Calu3 (cell line): ENCODE results near the gene PPBP. TPM values are rescaled to one million over a fixed set of nuclear protein-coding genes. Genes with fewer than 3 reads are reported as not detected.
A peak's percentile ranks its signal among the peaks of the same experiment; 100 is the strongest.

Experiments used
- BruUV-seq: library from RNA; stranded (reverse); fragments of 400-500 nt; replicated peaks from 2 replicates; lab custom pipeline; 2021; lab: Mats Ljungman, UMichigan
- CTCF ChIA-PET: fragments of 300-600 bp; sonication (Branson Sonifier 250); formaldehyde crosslinking; loops from one replicate; lab custom pipeline; 2022; ENCODE audit warnings: antibody characterized with exemption; lab: Charles Lee
- DNase-seq: peaks from one replicate; pipeline ENCODE4 v3.0.0; 2022
- H3K27ac Mint-ChIP-seq: one replicate; pipeline ENCODE4 v1.8.0; 2022; ENCODE audit warnings: mixed read lengths; ENCODE audit not compliant: unreplicated experiment
- H3K27me3 Mint-ChIP-seq: one replicate; pipeline ENCODE4 v1.8.0; 2022; ENCODE audit warnings: mixed read lengths; ENCODE audit not compliant: unreplicated experiment
- H3K36me3 Mint-ChIP-seq: one replicate; pipeline ENCODE4 v1.8.0; 2022; ENCODE audit warnings: mild to moderate bottlenecking, moderate library complexity, mixed read lengths; ENCODE audit not compliant: insufficient read depth, unreplicated experiment
- H3K4me1 Mint-ChIP-seq: one replicate; pipeline ENCODE4 v1.8.0; 2022; ENCODE audit warnings: mild to moderate bottlenecking, low read depth, mixed read lengths; ENCODE audit not compliant: unreplicated experiment
- H3K4me3 Mint-ChIP-seq: one replicate; pipeline ENCODE4 v1.8.0; 2022; ENCODE audit warnings: mild to moderate bottlenecking, low read depth, moderate library complexity, mixed read lengths; ENCODE audit not compliant: unreplicated experiment
- H3K9me3 Mint-ChIP-seq: one replicate; pipeline ENCODE4 v1.8.0; 2022; ENCODE audit warnings: low read depth, mixed read lengths; ENCODE audit not compliant: unreplicated experiment
- intact Hi-C: fragments of 100-400 bp; cut with micrococcal nuclease; formaldehyde crosslinking; loops from one replicate; pipeline ENCODE4 v1.10.0; 2022; ENCODE audit not compliant: unreplicated experiment
- total RNA-seq: library from RNA; stranded (reverse); gene quantifications from 2 replicates; pipeline ENCODE4 v1.2.3, GENCODE V29; 2022
- TF ChIP-seq, protein P1 (sequence below): fragments of 200-600 bp; IDR thresholded peaks from one replicate; pipeline ENCODE4 v1.8.0; 2022; ENCODE audit warnings: antibody characterized with exemption; ENCODE audit not compliant: unreplicated experiment

PPBP gene
- total RNA-seq, 1 experiment from 2014 or later, result not detected

GRCh38 chr4:74009307-74009706, 21.3 kb upstream of the PPBP start:
- Mint-ChIP-seq H3K27ac (no peak overlapping the region), H3K36me3 (peaks cover 7% of the 10 kb centered on the region), H3K27me3 (no peaks in the 10 kb centered on the region), H3K4me1 (peaks cover 4% of the 10 kb centered on the region), H3K4me3 (no peak overlapping the region), H3K9me3 (peaks cover 3% of the 10 kb centered on the region)
- CTCF ChIA-PET, result no interaction called here
- intact Hi-C loops, result no loop called here
- no peak for DNase-seq
- no TSS peak for BruUV-seq
- TF ChIP-seq, protein P1, sequence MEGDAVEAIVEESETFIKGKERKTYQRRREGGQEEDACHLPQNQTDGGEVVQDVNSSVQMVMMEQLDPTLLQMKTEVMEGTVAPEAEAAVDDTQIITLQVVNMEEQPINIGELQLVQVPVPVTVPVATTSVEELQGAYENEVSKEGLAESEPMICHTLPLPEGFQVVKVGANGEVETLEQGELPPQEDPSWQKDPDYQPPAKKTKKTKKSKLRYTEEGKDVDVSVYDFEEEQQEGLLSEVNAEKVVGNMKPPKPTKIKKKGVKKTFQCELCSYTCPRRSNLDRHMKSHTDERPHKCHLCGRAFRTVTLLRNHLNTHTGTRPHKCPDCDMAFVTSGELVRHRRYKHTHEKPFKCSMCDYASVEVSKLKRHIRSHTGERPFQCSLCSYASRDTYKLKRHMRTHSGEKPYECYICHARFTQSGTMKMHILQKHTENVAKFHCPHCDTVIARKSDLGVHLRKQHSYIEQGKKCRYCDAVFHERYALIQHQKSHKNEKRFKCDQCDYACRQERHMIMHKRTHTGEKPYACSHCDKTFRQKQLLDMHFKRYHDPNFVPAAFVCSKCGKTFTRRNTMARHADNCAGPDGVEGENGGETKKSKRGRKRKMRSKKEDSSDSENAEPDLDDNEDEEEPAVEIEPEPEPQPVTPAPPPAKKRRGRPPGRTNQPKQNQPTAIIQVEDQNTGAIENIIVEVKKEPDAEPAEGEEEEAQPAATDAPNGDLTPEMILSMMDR, result no peak

- Mint-ChIP-seq H3K9me3 (no peaks in the 10 kb centered on the region), H3K27ac (peak overlapping the region; percentile 86), H3K27me3 (no peaks in the 10 kb centered on the region), H3K4me3 (peak overlapping the region; percentile 25), H3K36me3 (peaks cover 12% of the 10 kb centered on the region), H3K4me1 (peaks cover 5% of the 10 kb centered on the region)
- no TSS peak for BruUV-seq
- TF ChIP-seq, protein P1, result no peak
- DNase-seq, result no peak
- CTCF ChIA-PET, result no interaction called here
- intact Hi-C loops, result no loop called here
Observed at GRCh38 chr4:74006009-74006476, 18.1 kb upstream of the PPBP start.

- Mint-ChIP-seq H3K27ac (peak overlapping the region; percentile 86), H3K36me3 (peaks cover 12% of the 10 kb centered on the region), H3K4me1 (peaks cover 9% of the 10 kb centered on the region), H3K27me3 (no peaks in the 10 kb centered on the region), H3K4me3 (peak overlapping the region; percentile 25), H3K9me3 (no peaks in the 10 kb centered on the region)
- DNase-seq, result peak; percentile 18
- CTCF ChIA-PET, result no interaction called here
- intact Hi-C loops, result loop anchor here (1.0 kb wide), 1 partner anchor 18 kb away; no protein-coding TSS in a partner anchor
- BruUV-seq, result no TSS peak
- TF ChIP-seq, protein P1, result no peak
Observed at GRCh38 chr4:74005528-74005927, 17.5 kb upstream of the PPBP start.

GRCh38 chr4:74004668-74005067, 16.7 kb upstream of the PPBP start:
- Mint-ChIP-seq H3K9me3 (no peaks in the 10 kb centered on the region), H3K4me3 (no peak overlapping the region), H3K27ac (peak overlapping the region; percentile 86), H3K27me3 (no peaks in the 10 kb centered on the region), H3K4me1 (peaks cover 18% of the 10 kb centered on the region), H3K36me3 (peaks cover 12% of the 10 kb centered on the region)
- no peak for DNase-seq
- no TSS peak for BruUV-seq
- CTCF ChIA-PET, result no interaction called here
- TF ChIP-seq, protein P1, result no peak
- intact Hi-C loops, result loop anchor here (1.0 kb wide), 1 partner anchor 19 kb away; no protein-coding TSS in a partner anchor
